Measurements from ENCODE around the gene TMEM185B. TPM values are rescaled to one million over a fixed set of nuclear protein-coding genes. Genes with fewer than 3 reads are reported as not detected.

TMEM185B gene
- total RNA-seq, 4 donors from 2014 or later = 22.8 to 40.0 (median 30.4) TPM

DNA sequence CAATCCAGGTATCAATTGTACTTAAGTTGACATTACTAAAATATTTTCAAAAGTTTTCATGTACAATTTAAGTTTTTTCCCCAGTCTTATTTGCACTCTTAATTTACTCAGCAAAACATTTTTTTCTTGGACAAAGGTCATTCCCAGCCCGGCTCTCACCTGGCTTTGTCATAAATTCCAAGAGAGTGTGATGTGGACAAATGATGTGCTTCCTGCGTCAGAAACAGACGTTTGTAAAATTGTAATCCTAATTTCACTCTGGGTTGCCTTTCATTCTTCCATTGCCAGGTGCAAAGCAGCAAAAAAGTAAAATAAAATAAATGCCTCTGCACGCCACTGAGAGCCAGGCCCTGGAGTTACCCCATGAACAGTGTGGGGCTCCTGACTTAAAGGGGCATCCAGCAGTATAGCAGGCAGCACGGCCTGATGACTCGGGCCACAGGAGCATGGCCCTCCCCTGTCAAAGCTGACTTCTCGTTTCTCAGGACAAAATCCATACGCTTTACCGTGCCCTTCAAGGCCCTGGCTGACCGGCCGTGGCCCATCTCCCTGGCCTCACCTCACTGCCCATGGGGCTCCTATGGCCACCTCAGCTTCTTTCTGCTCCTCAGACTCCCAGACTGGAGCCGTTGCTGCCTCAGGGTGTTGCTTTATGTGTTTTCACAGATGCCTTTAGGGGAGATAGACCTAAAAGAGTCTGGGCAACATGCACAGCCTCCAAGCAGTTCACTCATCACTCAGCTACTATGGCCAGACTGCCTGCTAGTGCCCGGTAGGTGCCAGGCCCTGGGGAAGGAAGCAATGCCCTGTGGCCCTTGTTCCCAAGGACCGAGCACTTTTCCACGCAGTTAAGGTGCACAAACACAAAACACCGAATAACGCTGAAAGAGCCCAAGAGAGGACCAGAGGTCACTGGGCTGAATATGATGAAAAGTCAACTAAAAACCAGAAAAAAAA, 7.6 kb upstream of the TMEM185B start:
- WGBS = 82% methylated on average over 17 of the region's 17 CpGs

DNA sequence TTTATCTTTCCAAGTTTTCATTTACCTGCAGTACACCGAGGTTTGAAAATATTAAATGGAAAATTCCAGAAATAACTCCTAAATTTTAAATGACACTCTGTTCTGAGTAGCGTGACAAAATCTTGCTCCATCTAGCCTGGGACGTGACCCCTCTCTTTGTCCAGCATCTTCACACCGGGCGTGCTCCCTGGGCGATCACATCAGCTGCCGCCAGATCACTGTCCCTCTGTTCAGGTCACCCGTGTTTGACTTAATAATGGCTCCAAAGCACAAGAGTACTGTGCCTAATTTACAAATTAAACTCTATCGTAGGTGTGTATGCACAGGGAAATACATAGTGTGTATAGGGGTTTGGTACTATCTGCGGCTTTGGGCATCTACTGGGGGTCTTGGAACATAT, 6.1 kb upstream of the TMEM185B start:
- 82% methylated on average over 10 of the region's 10 CpGs for WGBS
- Histone ChIP-seq H3K4me3 (no peak overlapping the region), H3K9me3 (no peaks in the 10 kb centered on the region), H3K27ac (no peak overlapping the region), H3K4me1 (peaks cover 24% of the 10 kb centered on the region), H3K36me3 (no peaks in the 10 kb centered on the region), H3K27me3 (no peaks in the 10 kb centered on the region)
- DNase-seq (ENCODE audit: low spot score in 2 of 2) = peak; percentile 46 to 52
- TF ChIP-seq EP300 (IDR thresholded peaks at IDR 0.05) (no peak), POLR2A (IDR thresholded peaks at IDR 0.05) (no peak), POLR2AphosphoS5 (IDR thresholded peaks at IDR 0.05) (no peak)
- TF ChIP-seq, protein P1, sequence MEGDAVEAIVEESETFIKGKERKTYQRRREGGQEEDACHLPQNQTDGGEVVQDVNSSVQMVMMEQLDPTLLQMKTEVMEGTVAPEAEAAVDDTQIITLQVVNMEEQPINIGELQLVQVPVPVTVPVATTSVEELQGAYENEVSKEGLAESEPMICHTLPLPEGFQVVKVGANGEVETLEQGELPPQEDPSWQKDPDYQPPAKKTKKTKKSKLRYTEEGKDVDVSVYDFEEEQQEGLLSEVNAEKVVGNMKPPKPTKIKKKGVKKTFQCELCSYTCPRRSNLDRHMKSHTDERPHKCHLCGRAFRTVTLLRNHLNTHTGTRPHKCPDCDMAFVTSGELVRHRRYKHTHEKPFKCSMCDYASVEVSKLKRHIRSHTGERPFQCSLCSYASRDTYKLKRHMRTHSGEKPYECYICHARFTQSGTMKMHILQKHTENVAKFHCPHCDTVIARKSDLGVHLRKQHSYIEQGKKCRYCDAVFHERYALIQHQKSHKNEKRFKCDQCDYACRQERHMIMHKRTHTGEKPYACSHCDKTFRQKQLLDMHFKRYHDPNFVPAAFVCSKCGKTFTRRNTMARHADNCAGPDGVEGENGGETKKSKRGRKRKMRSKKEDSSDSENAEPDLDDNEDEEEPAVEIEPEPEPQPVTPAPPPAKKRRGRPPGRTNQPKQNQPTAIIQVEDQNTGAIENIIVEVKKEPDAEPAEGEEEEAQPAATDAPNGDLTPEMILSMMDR (IDR thresholded peaks at IDR 0.05) = no peak

More for the DNA sequence above, 7.6 kb upstream of the TMEM185B start:
- no peaks in the 10 kb centered on the region for H3K27me3 ChIP-seq
- peak; percentile 48 to 55 for DNase-seq (ENCODE audit: low spot score in 2 of 2)
- peaks cover 23% of the 10 kb centered on the region for H3K4me1 ChIP-seq
- no peaks in the 10 kb centered on the region for H3K9me3 ChIP-seq
- no peak overlapping the region for H3K27ac ChIP-seq
- no peak overlapping the region for H3K4me3 ChIP-seq
- no peak for TF ChIP-seq EP300 (IDR thresholded peaks at IDR 0.05)
- no peaks in the 10 kb centered on the region for H3K36me3 ChIP-seq

DNA sequence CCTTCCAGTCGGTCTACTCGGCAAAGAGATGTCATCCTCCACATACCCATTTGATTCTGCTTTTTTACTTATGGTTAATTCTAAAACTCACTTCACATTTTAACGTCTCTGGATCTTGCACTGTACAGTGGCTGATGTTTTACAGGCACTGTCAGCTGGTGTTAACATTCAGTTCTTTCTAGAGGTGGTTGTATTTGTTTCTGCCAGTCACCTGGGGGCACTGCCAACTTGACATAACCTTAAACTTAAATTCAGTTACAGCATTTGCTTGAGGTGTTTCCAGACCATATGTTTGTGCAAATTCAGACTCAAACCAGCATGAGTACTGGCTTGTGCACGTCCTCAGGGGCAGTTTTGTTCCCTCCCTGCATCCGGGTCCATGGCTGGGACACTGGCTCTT, 5.3 kb upstream of the TMEM185B start:
- H3K4me1 ChIP-seq = peaks cover 33% of the 10 kb centered on the region
- H3K27me3 ChIP-seq = no peaks in the 10 kb centered on the region
- H3K27ac ChIP-seq = no peak overlapping the region
- WGBS = 57% methylated on average over 5 of the region's 5 CpGs
- no peak overlapping the region for H3K4me3 ChIP-seq
- DNase-seq (ENCODE audit: low spot score in 2 of 2) = peak; percentile 28 to 40
- TF ChIP-seq EP300 (IDR thresholded peaks at IDR 0.05) (no peak), POLR2A (IDR thresholded peaks at IDR 0.05) (no peak), POLR2AphosphoS5 (IDR thresholded peaks at IDR 0.05) (no peak)
- TF ChIP-seq, protein P1 (IDR thresholded peaks at IDR 0.05) = no peak
- H3K36me3 ChIP-seq = no peaks in the 10 kb centered on the region
- H3K9me3 ChIP-seq = no peaks in the 10 kb centered on the region

DNA sequence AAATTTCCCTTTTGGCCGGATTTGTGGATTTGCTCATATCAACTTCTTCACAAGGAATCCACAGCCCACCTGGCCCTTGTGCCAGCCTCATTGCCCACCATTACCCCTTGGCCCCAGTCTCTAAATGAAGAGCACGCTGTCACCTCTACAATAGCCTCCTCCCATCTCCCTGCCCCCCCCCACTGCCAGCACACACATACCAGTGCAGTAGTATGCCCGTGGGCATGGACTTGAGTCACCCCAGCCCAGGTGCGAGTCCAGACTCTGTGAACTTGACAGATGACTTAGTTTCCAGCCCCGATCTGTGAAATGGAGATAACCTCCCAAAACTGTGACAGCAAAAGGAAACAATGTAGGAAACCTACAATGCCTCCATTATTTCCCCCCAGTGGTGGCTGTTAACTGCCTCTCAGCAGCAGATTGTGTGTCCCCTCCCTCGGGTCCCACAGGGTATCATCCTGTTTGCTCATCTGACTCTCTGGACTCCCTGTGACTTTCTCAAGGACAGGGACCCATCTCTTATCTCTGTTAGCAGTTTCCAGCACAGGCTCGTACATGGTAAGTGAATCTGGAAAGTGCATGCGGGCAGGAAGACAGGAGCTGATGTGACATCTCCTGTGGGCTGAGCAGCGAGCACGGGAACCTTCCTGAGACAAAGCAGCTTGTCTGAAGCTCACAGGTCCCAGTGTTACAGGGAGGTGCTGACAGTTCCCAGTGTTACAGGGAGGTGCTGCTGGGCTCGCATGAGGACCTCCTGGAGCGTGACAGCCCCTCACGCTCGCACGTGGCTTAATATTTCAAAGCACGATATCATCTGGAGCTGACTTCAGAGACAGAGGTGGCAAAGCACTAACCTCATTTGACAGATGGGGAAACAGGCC, 4.2 kb upstream of the TMEM185B start:
- H3K9me3 ChIP-seq = no peaks in the 10 kb centered on the region
- H3K27ac ChIP-seq = no peak overlapping the region
- H3K4me1 ChIP-seq = peaks cover 32% of the 10 kb centered on the region
- DNase-seq (ENCODE audit: low spot score in 2 of 2) = peak; percentile 47 to 56
- H3K36me3 ChIP-seq = no peaks in the 10 kb centered on the region
- 78% methylated on average over 13 of the region's 16 CpGs for WGBS
- H3K4me3 ChIP-seq = no peak overlapping the region
- TF ChIP-seq EP300 (IDR thresholded peaks at IDR 0.05) (no peak), POLR2AphosphoS5 (IDR thresholded peaks at IDR 0.05) (no peak), POLR2A (IDR thresholded peaks at IDR 0.05) (no peak)
- TF ChIP-seq, protein P1 (IDR thresholded peaks at IDR 0.05) = no peak
- H3K27me3 ChIP-seq = no peaks in the 10 kb centered on the region

DNA sequence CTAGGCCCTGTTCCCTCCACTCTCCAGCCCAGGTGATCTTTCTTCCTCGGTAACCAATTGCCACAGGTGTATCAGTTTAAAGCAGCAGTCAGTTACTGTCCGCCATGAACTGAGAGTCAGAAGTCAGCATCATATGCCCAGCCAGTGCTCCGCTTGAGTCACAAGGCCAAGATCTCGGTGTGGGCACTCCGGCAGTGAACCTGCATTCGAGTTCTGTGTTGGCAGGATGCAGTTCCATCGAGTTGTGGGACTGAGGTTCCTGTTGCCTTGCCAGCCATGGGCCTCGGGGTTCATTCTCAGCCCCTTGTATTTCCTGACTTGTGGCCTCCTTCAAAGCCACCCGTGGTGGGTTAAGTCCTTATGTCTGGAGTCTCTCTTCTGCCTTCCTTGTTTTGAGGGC, 3.1 kb upstream of the TMEM185B start:
- H3K27me3 ChIP-seq = no peaks in the 10 kb centered on the region
- H3K4me3 ChIP-seq = no peak overlapping the region
- no peaks in the 10 kb centered on the region for H3K36me3 ChIP-seq
- WGBS = 89% methylated on average over 9 of the region's 9 CpGs
- H3K27ac ChIP-seq = no peak overlapping the region
- no peaks in the 10 kb centered on the region for H3K9me3 ChIP-seq
- H3K4me1 ChIP-seq = peaks cover 36% of the 10 kb centered on the region
- peak in 1 of 2 donors; percentile 68 for DNase-seq (ENCODE audit: low spot score in 2 of 2)
- TF ChIP-seq, protein P1 (IDR thresholded peaks at IDR 0.05) = no peak
- TF ChIP-seq POLR2A (IDR thresholded peaks at IDR 0.05) (no peak), POLR2AphosphoS5 (IDR thresholded peaks at IDR 0.05) (no peak), EP300 (IDR thresholded peaks at IDR 0.05) (no peak)

All from suprapubic skin (tissue), 4 donors.